Ovary (tissue), 9 donors: Measurements from ENCODE around the gene NLRP3. TPM values are rescaled to one million over a fixed set of nuclear protein-coding genes. Genes with fewer than 3 reads are reported as not detected.
A peak's percentile ranks its signal among the peaks of the same experiment; 100 is the strongest.
"Not testable (repeated sequence)": the region's sequence is repeated elsewhere in the genome, so short reads cannot be mapped to it uniquely, and the experiment has no call there.

ENCODE experiments used
- DNase-seq, 5 donors: peaks; one replicate each; pipeline ENCODE4 v3.0.0-alpha.2; 2019 to 2020
- H3K27ac ChIP-seq, 2 donors: fragments of 200-600 bp; one replicate each; pipeline versions ENCODE4 v1.5.1 to v1.8.0; 2019 to 2022
- H3K27me3 ChIP-seq: fragments of 200-600 bp; one replicate; pipeline ENCODE4 v1.8.0; 2022
- H3K36me3 ChIP-seq: fragments of 200-600 bp; sonication (generic); one replicate; pipeline ENCODE4 v1.5.1; 2019
- H3K4me1 ChIP-seq: one replicate; pipeline ENCODE4 v1.8.1; 2013; ENCODE audit warnings: mild to moderate bottlenecking, moderate library complexity; ENCODE audit not compliant: insufficient read depth
- H3K4me3 ChIP-seq: fragments of 200-600 bp; sonication (generic); one replicate; pipeline ENCODE4 v1.5.1; 2017
- H3K9me3 ChIP-seq, 2 donors: fragments of 200-600 bp in 1 of 2; sonication (generic) in 1 of 2; one replicate each; pipeline versions ENCODE4 v1.5.1 to v1.8.1; 2013 to 2019; ENCODE audit warnings: mild to moderate bottlenecking in 1 of 2, moderate library complexity in 1 of 2
- CTCF ChIP-seq, 3 donors: fragments of 450-650 bp in 2 of 3; fragments of 200-600 bp in 1 of 3; IDR thresholded peaks; one replicate each; pipeline versions ENCODE4 v1.5.1 to v1.8.0; 2016 to 2022; ENCODE audit warnings: antibody characterized with exemption in 3 of 3, mild to moderate bottlenecking in 1 of 3
- EP300 ChIP-seq: sonication (generic); formaldehyde crosslinking; IDR thresholded peaks from one replicate; pipeline ENCODE4 v1.6.1; 2017; ENCODE audit warnings: antibody characterized with exemption
- POLR2A ChIP-seq: fragments of 450-650 bp; IDR thresholded peaks from one replicate; pipeline ENCODE4 v1.6.1; 2017; ENCODE audit warnings: antibody characterized with exemption, mild to moderate bottlenecking, moderate library complexity
- whole genome bisulfite sequencing, 3 donors: extraction: QIAGEN DNeasy Blood & Tissue Kit in 1 of 3; methylation state at CpG; one replicate each; pipeline versions ENCODE4 v1.1.5 to v1.1.7; 2013 to 2017; 5-methylcytosine and 5-hydroxymethylcytosine counted together
- intact Hi-C, 4 donors: fragments of 100-400 bp; cut with DNase I; formaldehyde crosslinking; loops; one replicate each; pipeline versions ENCODE4 v1.11.0 to v1.15.1; 2022 to 2023
- polyA plus RNA-seq, 2 donors: library from polyadenylated mRNA; stranded (reverse); fragments of 200-250 nt in 1 of 2; fragments of 350-450 nt in 1 of 2; fragmentation: Illumina TruSeq in 1 of 2; extraction: RNeasy Lipid Tissue Mini Kit (QIAGEN cat#74804) in 1 of 2; gene quantifications; one replicate each; pipeline ENCODE4 v1.2.3, GENCODE V29; 2013 to 2014
- total RNA-seq, 7 donors: library from RNA; depleted of rRNA in 2 of 7; stranded (reverse); fragments of >200 nt in 2 of 7; fragmentation: NEBNext Ultra II Directional in 3 of 7; extraction: Animal tissue kit (Norgen Biotek cat#: 25700) in 3 of 7; gene quantifications; one replicate each; pipeline versions ENCODE4 v1.1.0 to v1.2.4, GENCODE V29; 2016 to 2023
- donor health status: DM: no; HTN: no; CAD: no; lungs with moderate emphysema.
- donor health status: DM: no; HTN: no; CAD: no.
- donor health status: Bipolar disorder and iron deficiency.
- donor health status: DM: yes; HTN: yes; CAD: no.
- donor health status: DM: no; HTN: no; CAD: no.
- donor health status: DM: yes; HTN: yes; CAD: no.

Gene NLRP3
- total and polyA plus RNA-seq, 9 donors, result 0.50 to 2.2 (median 1.2) TPM

- peak; percentile 54 to 76 (median 73) for DNase-seq
- H3K27me3 ChIP-seq, result no peaks in the 10 kb centered on the region
- no peak for TF ChIP-seq EP300
- TF ChIP-seq CTCF (IDR thresholded peaks at IDR 0.05), result peak; percentile 39 to 72 (median 60)
- no peak for TF ChIP-seq POLR2A
- 3 to 4% (median 4%) methylated on average over 13 of the region's 13 CpGs for WGBS, 3 donors
- no peaks in the 10 kb centered on the region for H3K9me3 ChIP-seq
- H3K4me3 ChIP-seq, result no peak overlapping the region
- no peaks in the 10 kb centered on the region for H3K4me1 ChIP-seq
- H3K36me3 ChIP-seq, result no peaks in the 10 kb centered on the region
- H3K27ac ChIP-seq, result no peak overlapping the region
- intact Hi-C loops, result no loop called here
These were observed 25.7 kb upstream of the NLRP3 start for GRCh38 chr1:247390116-247390791.

GRCh38 chr1:247390996-247391395 lies 25.0 kb upstream of the NLRP3 start:
- Histone ChIP-seq H3K27me3 (no peaks in the 10 kb centered on the region), H3K4me1 (no peaks in the 10 kb centered on the region), H3K36me3 (no peaks in the 10 kb centered on the region), H3K4me3 (no peak overlapping the region), H3K9me3 (no peaks in the 10 kb centered on the region), H3K27ac (no peak overlapping the region)
- TF ChIP-seq POLR2A, result no peak
- no peak for TF ChIP-seq CTCF (IDR thresholded peaks at IDR 0.05)
- no peak for TF ChIP-seq EP300
- intact Hi-C loops, result no loop called here
- no peak for DNase-seq
- WGBS, 3 donors, result 87 to 99% (median 91%) methylated on average over 4 of the region's 4 CpGs

- TF ChIP-seq POLR2A, result no peak
- no peak for TF ChIP-seq CTCF (IDR thresholded peaks at IDR 0.05)
- TF ChIP-seq EP300, result no peak
- no peak overlapping the region for H3K4me3 ChIP-seq
- no peaks in the 10 kb centered on the region for H3K4me1 ChIP-seq
- no peak for DNase-seq
- no peaks in the 10 kb centered on the region for H3K9me3 ChIP-seq
- H3K27me3 ChIP-seq, result no peaks in the 10 kb centered on the region
- WGBS, 3 donors, result 83 to 91% (median 88%) methylated on average over 1 of the region's 1 CpG
- H3K27ac ChIP-seq, result no peak overlapping the region
- no peaks in the 10 kb centered on the region for H3K36me3 ChIP-seq
- intact Hi-C loops, result no loop called here
These were observed 23.9 kb upstream of the NLRP3 start for GRCh38 chr1:247392088-247392487.

GRCh38 chr1:247395075-247395474 lies 20.9 kb upstream of the NLRP3 start:
- H3K4me3 ChIP-seq, H3K36me3 ChIP-seq, intact Hi-C loops, DNase-seq, H3K9me3 ChIP-seq, H3K27me3 ChIP-seq, H3K27ac ChIP-seq, H3K4me1 ChIP-seq: not testable (repeated sequence)
- 80 to 83% (median 83%) methylated on average over 8 of the region's 8 CpGs for WGBS, 3 donors

- H3K27ac ChIP-seq, result no peak overlapping the region
- WGBS, 3 donors, result 21 to 40% (median 26%) methylated on average over 3 of the region's 3 CpGs
- DNase-seq, result no peak
- H3K27me3 ChIP-seq, result no peaks in the 10 kb centered on the region
- TF ChIP-seq CTCF (IDR thresholded peaks at IDR 0.05) (no peak), EP300 (no peak), POLR2A (no peak)
- intact Hi-C loops, result no loop called here
- H3K4me1 ChIP-seq, result no peaks in the 10 kb centered on the region
- H3K36me3 ChIP-seq, result no peaks in the 10 kb centered on the region
- H3K9me3 ChIP-seq, result no peaks in the 10 kb centered on the region
- H3K4me3 ChIP-seq, result no peak overlapping the region
These were observed 15.3 kb upstream of the NLRP3 start for GRCh38 chr1:247400685-247401084.
